ENCODE results near the gene VAT1L. TPM values are rescaled to one million over a fixed set of nuclear protein-coding genes. Genes with fewer than 3 reads are reported as not detected.
"Not testable (repeated sequence)": the region's sequence is repeated elsewhere in the genome, so short reads cannot be mapped to it uniquely, and the experiment has no call there.

The VAT1L gene
- total and polyA plus RNA-seq, 12 donors = 18.1 to 103 (median 38.2) TPM

- Histone ChIP-seq H3K9me3 (replicated peaks in 1 of 3) (no peaks in the 10 kb centered on the region), H3K36me3 (replicated peaks in 1 of 2) (no peaks in the 10 kb centered on the region), H3K4me3 (no peak overlapping the region), H3K27ac (no peak overlapping the region), H3K27me3 (no peaks in the 10 kb centered on the region), H3K4me1 (replicated peaks in 1 of 2) (no peaks in the 10 kb centered on the region)
- intact Hi-C loops (cut with DNase I) = no loop called here
- DNase-seq = no peak
- TF ChIP-seq CTCF (IDR thresholded peaks at IDR 0.05) = no peak
- TF ChIP-seq POLR2A (IDR thresholded peaks at IDR 0.05) = no peak
- 69 to 84% (median 77%) methylated on average over 4 of the region's 4 CpGs for WGBS, 4 donors
Observed at GRCh38 chr16:77989846-77990245, 201.5 kb downstream of the VAT1L start.

- intact Hi-C loops (cut with DNase I) = no loop called here
- H3K27ac ChIP-seq = no peak overlapping the region
- no peaks in the 10 kb centered on the region for H3K27me3 ChIP-seq
- no peak for DNase-seq
- 69 to 76% (median 72%) methylated on average over 4 of the region's 4 CpGs for WGBS, 4 donors
- H3K9me3 ChIP-seq (replicated peaks in 1 of 3) = no peaks in the 10 kb centered on the region
- no peaks in the 10 kb centered on the region for H3K36me3 ChIP-seq (replicated peaks in 1 of 2)
- H3K4me3 ChIP-seq = no peak overlapping the region
- TF ChIP-seq POLR2A (IDR thresholded peaks at IDR 0.05) = no peak
- TF ChIP-seq CTCF (IDR thresholded peaks at IDR 0.05) = no peak
- no peaks in the 10 kb centered on the region for H3K4me1 ChIP-seq (replicated peaks in 1 of 2)
Observed at GRCh38 chr16:77991701-77992100, 203.3 kb downstream of the VAT1L start.

- DNase-seq; H3K27me3 ChIP-seq; H3K4me1 ChIP-seq (replicated peaks in 1 of 2); H3K36me3 ChIP-seq (replicated peaks in 1 of 2); H3K4me3 ChIP-seq; intact Hi-C loops (cut with DNase I); H3K27ac ChIP-seq; H3K9me3 ChIP-seq (replicated peaks in 1 of 3): not testable (repeated sequence)
- 29 to 48% (median 39%) methylated on average over 2 of the region's 2 CpGs for WGBS, 4 donors
Observed at GRCh38 chr16:77992381-77992780, 204.0 kb downstream of the VAT1L start.

- no peaks in the 10 kb centered on the region for H3K9me3 ChIP-seq (replicated peaks in 1 of 3)
- no peak for DNase-seq
- H3K36me3 ChIP-seq (replicated peaks in 1 of 2) = no peaks in the 10 kb centered on the region
- H3K4me3 ChIP-seq = no peak overlapping the region
- H3K27ac ChIP-seq = no peak overlapping the region
- WGBS, 4 donors = 36 to 56% (median 51%) methylated on average over 6 of the region's 6 CpGs
- no peaks in the 10 kb centered on the region for H3K27me3 ChIP-seq
- TF ChIP-seq CTCF (IDR thresholded peaks at IDR 0.05) (no peak), POLR2A (IDR thresholded peaks at IDR 0.05) (no peak)
- H3K4me1 ChIP-seq (replicated peaks in 1 of 2) = no peaks in the 10 kb centered on the region
- intact Hi-C loops (cut with DNase I) = no loop called here
Observed at GRCh38 chr16:77993111-77993985, 205.0 kb downstream of the VAT1L start.

Data from adrenal gland (tissue), 12 donors.